ENCODE measurements around the gene PRKCE.

DNA sequence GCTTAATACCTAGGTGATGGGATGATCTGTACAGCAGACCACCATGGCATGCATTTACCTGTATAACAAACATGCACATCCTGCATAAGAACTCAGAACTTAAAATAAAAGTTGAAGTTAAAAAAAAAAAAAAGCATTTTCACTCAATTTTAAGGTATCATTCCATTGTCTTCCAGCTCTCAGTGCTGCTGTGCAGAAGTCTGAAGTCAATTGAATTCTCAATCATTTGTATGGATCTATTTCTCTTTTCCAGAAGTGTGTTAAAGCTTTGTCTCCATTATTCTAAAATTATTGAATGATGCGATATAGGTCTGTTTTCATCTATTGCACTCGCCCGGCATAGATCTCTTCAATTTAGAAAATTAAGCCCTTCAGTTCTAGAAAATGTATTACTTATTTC lies 443.2 kb downstream of the PRKCE start:
- TF ChIP-seq POLR2A (IDR thresholded peaks at IDR 0.05; ENCODE audit: low read depth, low read length): no peak
- TF ChIP-seq TAF1 (IDR thresholded peaks at IDR 0.05; ENCODE audit: borderline replicate concordance, low read depth, low read length): no peak
